K562 (cell line): ENCODE results near the gene ELMO3. TPM values are rescaled to one million over a fixed set of nuclear protein-coding genes. Genes with fewer than 3 reads are reported as not detected.

Source experiments
- ATF7 ChIP-seq: fragments of 450-650 bp; IDR thresholded peaks from 2 replicates; pipeline ENCODE4 v1.7.1; 2014; ENCODE audit warnings: mild to moderate bottlenecking, moderate library complexity
- CUX1 ChIP-seq: fragments of 200-800 bp; sonication (Bioruptor generic); IDR thresholded peaks from 2 replicates; pipeline ENCODE4 v1.6.1; 2016; ENCODE audit warnings: missing genetic modification characterization, missing compliant biosample characterization
- FOXA3 ChIP-seq, 2 experiments: fragments of 450-650 bp in 1 of 2; sonication (generic) in 1 of 2; formaldehyde crosslinking; IDR thresholded peaks in 1 of 2; conservative IDR thresholded peaks in 1 of 2; 2 replicates each; pipeline versions ENCODE4 v1.4.0 to v1.8.0; 2020 to 2022; ENCODE audit warnings: mild to moderate bottlenecking in 2 of 2, missing genetic modification reagents in 1 of 2
- FOXM1 ChIP-seq, 2 experiments: fragments of 450-650 bp in 1 of 2; sonication (generic) in 1 of 2; formaldehyde crosslinking in 1 of 2; IDR thresholded peaks; 2 replicates each; pipeline versions ENCODE4 v1.6.1 to v1.9.0; 2017 to 2022; ENCODE audit warnings: low read depth in 2 of 2, mild to moderate bottlenecking in 2 of 2, missing genetic modification reagents in 1 of 2, moderate library complexity in 1 of 2
- GATAD2B ChIP-seq: fragments of 450-650 bp; IDR thresholded peaks from 2 replicates; pipeline ENCODE4 v1.6.1; 2017; ENCODE audit warnings: mild to moderate bottlenecking, borderline replicate concordance
- HDAC1 ChIP-seq, 2 experiments: fragments of 450-650 bp; IDR thresholded peaks; 2 replicates each; pipeline ENCODE4 v1.6.1; 2016 to 2017; ENCODE audit warnings: inconsistent platforms in 1 of 2, mild to moderate bottlenecking in 1 of 2, moderate library complexity in 1 of 2
- JUND ChIP-seq, 2 experiments: IDR thresholded peaks; 2 replicates in 1 of 2; 3 replicates in 1 of 2; pipeline ENCODE4 v1.6.1; 2011; ENCODE audit warnings: borderline replicate concordance in 2 of 2, low read depth in 2 of 2, low read length in 2 of 2, improper control_type of control experiment in 1 of 2, missing biosample characterization in 1 of 2, missing genetic modification characterization in 1 of 2, missing genetic modification reagents in 1 of 2
- MAFK ChIP-seq: IDR thresholded peaks from 2 replicates; pipeline ENCODE4 v1.6.1; 2011; ENCODE audit warnings: low read length, improper control_type of control experiment
- NR1H2 ChIP-seq: sonication (generic); formaldehyde crosslinking; IDR thresholded peaks from 2 replicates; pipeline ENCODE4 v1.4.0; 2020; ENCODE audit warnings: mild to moderate bottlenecking, missing genetic modification reagents
- TBP ChIP-seq: optimal IDR thresholded peaks from 2 replicates; pipeline ENCODE3; 2011; ENCODE audit warnings: low read depth, low read length, improper control_type of control experiment
- TCF15 ChIP-seq: fragments of 250-450 bp; sonication (Bioruptor Pico); IDR thresholded peaks from 2 replicates; pipeline ENCODE4 v1.8.0; 2022; ENCODE audit warnings: moderate library complexity, mild to moderate bottlenecking, inconsistent platforms
- ZFP1 ChIP-seq: fragments of 450-650 bp; formaldehyde crosslinking; IDR thresholded peaks from 2 replicates; pipeline ENCODE4 v1.4.0; 2020; ENCODE audit warnings: mild to moderate bottlenecking, mixed read lengths
- ZNF197 ChIP-seq: fragments of 200-800 bp; sonication (Bioruptor generic); IDR thresholded peaks from 2 replicates; pipeline ENCODE4 v1.6.1; 2016; ENCODE audit warnings: low read depth, missing genetic modification characterization, missing compliant biosample characterization
- ZNF263 ChIP-seq: sonication (generic); formaldehyde crosslinking; IDR thresholded peaks from 2 replicates; pipeline ENCODE4 v1.8.0; 2022; ENCODE audit warnings: mild to moderate bottlenecking, missing genetic modification reagents, borderline replicate concordance
- ZNF695 ChIP-seq: fragments of 450-650 bp; formaldehyde crosslinking; IDR thresholded peaks from 2 replicates; pipeline ENCODE4 v1.4.0; 2020; ENCODE audit warnings: mild to moderate bottlenecking, moderate library complexity
- polyA plus RNA-seq, 8 experiments: library from polyadenylated mRNA; depleted of rRNA in 4 of 8; stranded (reverse) in 5 of 8; unstranded in 3 of 8; fragments of >200 nt; fragmentation: Nextera tagmentation in 2 of 8; fragmentation: Illumina TruSeq in 1 of 8; extraction: Ambion mirVana in 2 of 8; extraction: Trizol in 1 of 8; gene quantifications; 2 replicates each; pipeline versions ENCODE4 v1.2.1 to v1.2.3, GENCODE V29; 2011 to 2014; ENCODE audit warnings: inconsistent platforms in 1 of 8, missing spikeins in 1 of 8
- total RNA-seq, 7 experiments: library from RNA; depleted of rRNA in 6 of 7; stranded (reverse); fragments of >200 nt in 6 of 7; fragmentation: Illumina TruSeq in 2 of 7; extraction: Trizol in 2 of 7; gene quantifications; 2 replicates each; pipeline versions ENCODE4 v1.2.1 to v1.2.3, GENCODE V29; 2011 to 2021; ENCODE audit warnings: low replicate concordance in 1 of 7
- TF ChIP-seq, protein P1 (sequence below): fragments of 250-450 bp; sonication (Bioruptor Pico); IDR thresholded peaks from 2 replicates; pipeline ENCODE4 v1.5.0; 2021; ENCODE audit warnings: mild to moderate bottlenecking, moderate library complexity

Gene ELMO3
- total and polyA plus RNA-seq, 9 of the 15 experiments (the other 6 are each of a cell fraction or from before 2014, with no cell fraction given) = 0.04 to 5.1 (median 1.5) TPM

GRCh38 chr16:67226295-67226803 is 27.4 kb downstream of the ELMO3 start (continued):
- no peak for TF ChIP-seq CUX1 (CRISPR knock-in tag)
- no peak for TF ChIP-seq NR1H2 (CRISPR knock-in tag)
- TF ChIP-seq GATAD2B = no peak
- no peak for TF ChIP-seq ZNF695
- no peak for TF ChIP-seq JUND (IDR thresholded peaks at IDR 0.05; ENCODE audit: borderline replicate concordance, low read depth, low read length)
- TF ChIP-seq JUND (tag; IDR thresholded peaks at IDR 0.05; ENCODE audit: borderline replicate concordance, low read depth, low read length) = no peak
- TF ChIP-seq MAFK = no peak
- no peak for TF ChIP-seq ZNF197 (CRISPR knock-in tag)
- no peak for TF ChIP-seq ZFP1
- no peak for TF ChIP-seq HDAC1 (IDR thresholded peaks at IDR 0.05)
- TF ChIP-seq TBP = no peak
- TF ChIP-seq, protein P1, sequence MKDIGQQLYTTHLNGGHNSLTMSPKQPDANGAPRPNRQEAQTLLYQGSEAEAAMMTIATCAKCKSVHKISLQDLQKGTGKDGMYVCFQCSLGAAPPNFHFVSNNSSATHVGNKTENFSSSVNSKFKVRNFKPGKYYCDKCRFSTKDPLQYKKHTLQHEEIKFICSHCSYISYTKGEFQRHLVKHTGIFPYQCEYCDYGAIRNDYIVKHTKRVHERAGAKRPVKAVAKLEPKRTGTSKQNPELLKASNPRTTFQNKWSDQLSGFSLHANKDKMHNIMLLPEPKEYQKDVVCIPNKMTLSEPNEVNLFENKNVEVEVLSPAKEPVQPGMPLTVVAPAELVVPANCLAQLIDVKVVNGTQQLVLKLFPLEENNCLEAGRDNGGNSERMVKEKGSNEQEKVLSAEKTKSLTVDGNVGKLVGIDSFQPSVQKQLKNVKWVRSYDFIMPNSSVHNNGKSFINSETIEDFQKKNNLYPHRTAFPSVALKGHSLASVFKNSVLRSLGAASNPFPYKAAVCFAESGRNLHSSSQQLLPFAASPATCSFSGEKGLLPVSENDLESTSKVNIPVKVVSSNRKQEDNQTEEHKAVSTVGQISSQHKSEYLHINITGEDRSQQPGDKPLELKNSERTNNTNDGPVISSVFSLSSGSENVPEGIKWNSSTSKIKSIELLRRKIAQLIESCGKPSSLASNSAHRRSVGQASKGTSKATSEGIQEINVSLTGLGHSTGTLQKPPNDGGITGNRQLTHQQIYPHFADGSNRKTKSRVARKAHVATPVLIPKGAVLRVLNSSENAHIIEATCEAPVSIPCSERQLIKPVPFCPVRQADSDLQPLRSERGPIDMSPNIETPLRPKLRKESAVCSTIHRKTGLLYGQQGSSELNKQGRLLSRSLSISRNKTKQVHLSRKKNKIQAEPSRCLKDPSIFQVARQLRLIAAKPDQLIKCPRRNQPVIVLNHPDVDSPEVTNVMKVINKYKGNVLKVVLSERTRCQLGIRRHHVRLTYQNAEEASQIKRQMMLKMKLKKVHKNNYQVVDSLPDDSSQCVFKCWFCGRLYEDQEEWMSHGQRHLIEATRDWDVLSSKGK = no peak
- TF ChIP-seq ZNF263 (CRISPR knock-in tag) = 0 out of 2 replicates have a peak, but pooled peaks have one; percentile 13
- TF ChIP-seq FOXA3 (CRISPR knock-in tag; conservative IDR thresholded peaks at IDR 0.05 in 1 of 2, IDR thresholded peaks at IDR 0.05 in 1 of 2) = peak in 1 of 2 experiments; percentile 60; a peak in 1 of 4 replicates
- no peak for TF ChIP-seq FOXM1 (IDR thresholded peaks at IDR 0.05; ENCODE audit: low read depth)
- TF ChIP-seq FOXM1 (CRISPR knock-in tag; IDR thresholded peaks at IDR 0.05; ENCODE audit: low read depth) = no peak
- no peak for TF ChIP-seq ATF7
- TF ChIP-seq TCF15 (CRISPR knock-in tag) = no peak
